B cell (primary cell): ENCODE measurements around the gene UGT1A6. TPM values are rescaled to one million over a fixed set of nuclear protein-coding genes. Genes with fewer than 3 reads are reported as not detected.

Source experiments
- ATAC-seq: fragments of 200-7000 bp; cut with Tn5 transposase; one replicate; pipeline ENCODE4 v1.10.0; 2021; ENCODE audit warnings: low read depth, mild to moderate bottlenecking, moderate number of reproducible peaks, moderate library complexity
- CTCF ChIA-PET: fragments of 350-600 bp; sonication (Branson Sonifier 250); formaldehyde crosslinking; loops from one replicate; lab custom pipeline; 2021; ENCODE audit warnings: antibody characterized with exemption, inconsistent platforms; lab: Charles Lee
- POLR2A ChIA-PET: fragments of 350-600 bp; sonication (Branson Sonifier 250); formaldehyde crosslinking; loops from one replicate; lab custom pipeline; 2021; ENCODE audit warnings: antibody characterized with exemption; lab: Charles Lee
- DNase-seq: peaks from one replicate; pipeline ENCODE4 v3.0.0; 2013
- H2AFZ ChIP-seq: 2 replicates; pipeline ENCODE4 v1.6.1; 2012; ENCODE audit warnings: mild to moderate bottlenecking, low read depth, low read length; ENCODE audit not compliant: insufficient read depth, poor library complexity, severe bottlenecking
- H3K27ac ChIP-seq, 2 donors: 1 replicate in 1 of 2; 2 replicates in 1 of 2; pipeline ENCODE4 v1.5.1; 2012 to 2013; ENCODE audit warnings: low read length in 2 of 2, mild to moderate bottlenecking in 2 of 2, moderate library complexity in 1 of 2
- H3K27me3 ChIP-seq, 4 experiments: fragments of 200-600 bp in 1 of 4; sonication (generic) in 1 of 4; replicated peaks in 1 of 4; 1 replicate in 2 of 4; 2 replicates in 2 of 4; pipeline versions ENCODE4 v1.6.1 to v1.7.0; 2013 to 2016; ENCODE audit warnings: low read length in 3 of 4, mild to moderate bottlenecking in 2 of 4, mixed read lengths in 1 of 4, moderate library complexity in 1 of 4; ENCODE audit not compliant: insufficient read depth in 4 of 4, control insufficient read depth in 3 of 4; ENCODE audit errors: control extremely low read depth in 1 of 4
- H3K36me3 ChIP-seq, 2 experiments: replicated peaks in 1 of 2; 1 replicate in 1 of 2; 2 replicates in 1 of 2; pipeline versions ENCODE4 v1.6.1 to v1.7.1; 2013; ENCODE audit warnings: low read length in 1 of 2; ENCODE audit not compliant: insufficient read depth in 2 of 2, control insufficient read depth in 1 of 2; ENCODE audit errors: control extremely low read depth in 1 of 2, extremely low read depth in 1 of 2
- H3K4me1 ChIP-seq, 2 donors: fragments of 200-600 bp in 1 of 2; sonication (generic) in 1 of 2; 1 replicate in 1 of 2; 2 replicates in 1 of 2; pipeline versions ENCODE4 v1.5.1 to v1.6.1; 2013 to 2017; ENCODE audit warnings: low read length in 2 of 2; ENCODE audit not compliant: control insufficient read depth in 2 of 2, insufficient read depth in 2 of 2
- H3K4me2 ChIP-seq: replicated peaks from 2 replicates; pipeline ENCODE3; 2012; ENCODE audit warnings: mild to moderate bottlenecking, low read depth, low read length; ENCODE audit not compliant: poor library complexity, severe bottlenecking
- H3K4me3 ChIP-seq, 5 experiments: fragments of 200-600 bp in 1 of 5; sonication (generic) in 1 of 5; 1 replicate in 3 of 5; 2 replicates in 2 of 5; pipeline versions ENCODE4 v1.5.1 to v1.7.0; 2011 to 2016; ENCODE audit warnings: low read length in 4 of 5, mild to moderate bottlenecking in 4 of 5, low read depth in 2 of 5, control low read depth in 1 of 5, moderate library complexity in 1 of 5; ENCODE audit not compliant: insufficient read depth in 1 of 5; ENCODE audit errors: control extremely low read depth in 1 of 5, extremely low read depth in 1 of 5
- H3K79me2 ChIP-seq: fragments of 200-600 bp; sonication (generic); one replicate; pipeline ENCODE4 v1.6.0; 2016; ENCODE audit warnings: low read length; ENCODE audit not compliant: control insufficient read depth, insufficient read depth
- H3K9ac ChIP-seq: fragments of 200-600 bp; sonication (generic); 2 replicates; pipeline ENCODE4 v1.6.1; 2017; ENCODE audit warnings: mild to moderate bottlenecking, low read length, moderate library complexity
- H3K9me3 ChIP-seq, 3 donors: one replicate each; pipeline versions ENCODE4 v1.6.1 to v1.7.1; 2013; ENCODE audit warnings: low read length in 2 of 3; ENCODE audit not compliant: control insufficient read depth in 2 of 3, insufficient read depth in 1 of 3; ENCODE audit errors: control extremely low read depth in 1 of 3
- H4K20me1 ChIP-seq: 2 replicates; pipeline ENCODE4 v1.6.0; 2012; ENCODE audit warnings: mild to moderate bottlenecking, low read length; ENCODE audit not compliant: insufficient read depth, control insufficient read depth, poor library complexity, severe bottlenecking
- H3K27ac Mint-ChIP-seq: one replicate; pipeline ENCODE4 v1.8.0; 2021; ENCODE audit warnings: mixed read lengths
- H3K27me3 Mint-ChIP-seq: one replicate; pipeline ENCODE4 v1.8.0; 2021; ENCODE audit warnings: mixed read lengths
- H3K4me1 Mint-ChIP-seq: one replicate; pipeline ENCODE4 v1.8.0; 2021; ENCODE audit warnings: mixed read lengths
- H3K4me3 Mint-ChIP-seq: one replicate; pipeline ENCODE4 v1.8.0; 2021; ENCODE audit warnings: mixed read lengths
- H3K9me3 Mint-ChIP-seq: one replicate; pipeline ENCODE4 v1.8.0; 2022; ENCODE audit warnings: mixed read lengths; ENCODE audit not compliant: insufficient read depth
- CTCF ChIP-seq: fragments of 200-600 bp; IDR thresholded peaks from one replicate; pipeline ENCODE4 v1.8.0; 2022; ENCODE audit warnings: antibody characterized with exemption, mild to moderate bottlenecking
- EZH2 ChIP-seq: IDR thresholded peaks from 2 replicates; pipeline ENCODE4 v1.6.1; 2012; ENCODE audit warnings: borderline replicate concordance, low read depth, mild to moderate bottlenecking, moderate library complexity, low read length; ENCODE audit not compliant: insufficient read depth, poor library complexity, severe bottlenecking
- WGBS: methylation state at CpG from one replicate; pipeline ENCODE4 v1.1.5; 2013; ENCODE audit warnings: missing lambda C conversion rate; ENCODE audit not compliant: insufficient coverage; 5-methylcytosine and 5-hydroxymethylcytosine counted together
- intact Hi-C: fragments of 100-400 bp; cut with micrococcal nuclease; formaldehyde crosslinking; loops from one replicate; pipeline ENCODE4 v1.10.0; 2022
- polyA plus RNA-seq: library from polyadenylated mRNA; depleted of rRNA; stranded (reverse); fragments of >200 nt; gene quantifications from 2 replicates; pipeline ENCODE4 v1.2.3, GENCODE V29; 2012
- total RNA-seq, 2 donors: library from RNA; stranded (reverse); fragments of 120-200 nt in 1 of 2; gene quantifications; 1 replicate in 1 of 2; 2 replicates in 1 of 2; pipeline versions ENCODE4 v1.2.3 to v1.2.4, GENCODE V29; 2013 to 2022

The UGT1A6 gene
- total and polyA plus RNA-seq, 2 donors (not counting 1 experiment from before 2014, with no cell fraction given): not detected

GRCh38 chr2:233761040-233761769 is 68.5 kb downstream of the UGT1A6 start:
- ChIA-PET POLR2A (no interaction called here), CTCF (no interaction called here)
- Mint-ChIP-seq H3K9me3 (peaks cover 2% of the 10 kb centered on the region), H3K4me3 (no peak overlapping the region), H3K27ac (no peak overlapping the region), H3K4me1 (no peaks in the 10 kb centered on the region), H3K27me3 (peaks cover 39% of the 10 kb centered on the region)
- Histone ChIP-seq H4K20me1 (no peaks in the 10 kb centered on the region), H3K79me2 (no peaks in the 10 kb centered on the region), H2AFZ (no peak overlapping the region), H3K27me3 (peaks cover 0 to 4% (median 0%) of the 10 kb centered on the region in 4 experiments), H3K36me3 (no peaks in the 10 kb centered on the region), H3K4me2 (no peak overlapping the region), H3K4me1 (no peaks in the 10 kb centered on the region), H3K9ac (no peak overlapping the region), H3K4me3 (no peak overlapping the region), H3K9me3 (no peaks in the 10 kb centered on the region), H3K27ac (no peak overlapping the region)
- TF ChIP-seq CTCF (no peak), EZH2 (no peak)
- WGBS: 93% methylated on average over 2 of the region's 4 CpGs
- ATAC-seq (no peak), DNase-seq (no peak)
- intact Hi-C loops: no loop called here

GRCh38 chr2:233764264-233764663 is 71.6 kb downstream of the UGT1A6 start:
- intact Hi-C loops: no loop called here
- H3K27ac ChIP-seq: no peak overlapping the region
- ATAC-seq (no peak), DNase-seq (no peak)
- no peak overlapping the region for H3K9ac ChIP-seq
- H3K27me3 Mint-ChIP-seq: peaks cover 48% of the 10 kb centered on the region
- H3K4me1 Mint-ChIP-seq: no peaks in the 10 kb centered on the region
- TF ChIP-seq CTCF (no peak), EZH2 (no peak)
- H3K9me3 Mint-ChIP-seq: peaks cover 2% of the 10 kb centered on the region
- peaks cover 0 to 4% (median 0%) of the 10 kb centered on the region in 4 experiments for H3K27me3 ChIP-seq
- no peaks in the 10 kb centered on the region for H3K79me2 ChIP-seq
- no peak overlapping the region for H3K4me3 ChIP-seq
- no peak overlapping the region for H3K4me2 ChIP-seq
- no peaks in the 10 kb centered on the region for H3K9me3 ChIP-seq
- ChIA-PET CTCF (no interaction called here), POLR2A (no interaction called here)
- H4K20me1 ChIP-seq: no peaks in the 10 kb centered on the region
- no peak overlapping the region for H3K4me3 Mint-ChIP-seq
- no peak overlapping the region for H2AFZ ChIP-seq
- no peaks in the 10 kb centered on the region for H3K4me1 ChIP-seq
- no peak overlapping the region for H3K27ac Mint-ChIP-seq
- H3K36me3 ChIP-seq: no peaks in the 10 kb centered on the region
- WGBS: 89% methylated on average over 7 of the region's 7 CpGs
